Measurements from ENCODE around the gene NPIPB9. TPM values are rescaled to one million over a fixed set of nuclear protein-coding genes. Genes with fewer than 3 reads are reported as not detected.
"Not testable (repeated sequence)": the region's sequence is repeated elsewhere in the genome, so short reads cannot be mapped to it uniquely, and the experiment has no call there.

The NPIPB9 gene
- total RNA-seq, 1 donor from 2014 or later = not detected

DNA sequence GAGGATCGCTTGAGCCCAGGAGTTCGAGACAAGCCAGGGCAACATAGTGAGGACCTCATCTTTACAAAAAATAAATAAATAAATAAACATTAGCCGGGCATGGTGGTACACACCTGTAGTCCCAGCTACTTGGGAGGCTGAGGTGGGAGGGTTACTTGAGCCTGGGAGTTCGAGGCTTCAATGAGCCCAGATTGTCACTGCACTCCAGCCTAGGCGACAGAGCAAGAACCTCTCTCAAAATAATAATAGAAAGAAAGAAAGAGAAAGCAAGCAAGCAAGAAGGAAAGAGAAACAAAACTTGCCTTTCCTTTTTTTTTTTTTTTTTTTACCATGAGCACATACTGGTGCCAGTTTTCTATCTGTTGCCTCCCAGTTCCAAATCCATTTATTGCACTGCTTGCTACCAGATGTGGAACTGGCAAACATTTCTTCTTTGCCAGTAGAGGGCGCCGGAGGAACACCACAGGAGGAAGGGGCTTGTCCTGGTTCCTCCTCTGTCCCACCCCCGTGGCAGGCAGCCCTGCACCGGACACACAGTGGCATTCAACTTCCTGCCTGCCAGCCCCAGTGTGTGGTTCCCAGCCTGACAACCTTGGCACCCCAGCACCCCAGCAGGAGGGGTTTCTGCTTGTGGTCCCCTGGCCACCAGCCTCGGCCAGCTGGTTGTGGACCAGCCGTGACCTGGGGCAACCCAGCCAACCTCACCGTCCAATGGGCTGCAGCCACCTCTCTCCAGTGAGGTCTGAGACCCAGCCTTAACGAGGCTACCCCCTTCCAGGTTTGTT lies 50.8 kb downstream of the NPIPB9 start:
- H3F3A ChIP-seq (ENCODE audit: low read depth); H3K27ac ChIP-seq; H4K20me1 ChIP-seq (ENCODE audit: low read depth); H3K4me1 Mint-ChIP-seq; H3K4me2 ChIP-seq; H3K36me3 ChIP-seq; H3K4me3 Mint-ChIP-seq; H3K79me2 ChIP-seq (ENCODE audit: low read depth); H3K9me3 ChIP-seq (ENCODE audit: low read depth); H3K36me3 Mint-ChIP-seq; H3K27me3 ChIP-seq; H3K9ac ChIP-seq; H2AFZ ChIP-seq (replicated peaks); H3K4me3 ChIP-seq; H3K4me1 ChIP-seq; H3K27me3 Mint-ChIP-seq (ENCODE audit: insufficient read depth, low read depth); H3K9me3 Mint-ChIP-seq; H3K27ac Mint-ChIP-seq: not testable (repeated sequence)
- TF ChIP-seq, protein P1, sequence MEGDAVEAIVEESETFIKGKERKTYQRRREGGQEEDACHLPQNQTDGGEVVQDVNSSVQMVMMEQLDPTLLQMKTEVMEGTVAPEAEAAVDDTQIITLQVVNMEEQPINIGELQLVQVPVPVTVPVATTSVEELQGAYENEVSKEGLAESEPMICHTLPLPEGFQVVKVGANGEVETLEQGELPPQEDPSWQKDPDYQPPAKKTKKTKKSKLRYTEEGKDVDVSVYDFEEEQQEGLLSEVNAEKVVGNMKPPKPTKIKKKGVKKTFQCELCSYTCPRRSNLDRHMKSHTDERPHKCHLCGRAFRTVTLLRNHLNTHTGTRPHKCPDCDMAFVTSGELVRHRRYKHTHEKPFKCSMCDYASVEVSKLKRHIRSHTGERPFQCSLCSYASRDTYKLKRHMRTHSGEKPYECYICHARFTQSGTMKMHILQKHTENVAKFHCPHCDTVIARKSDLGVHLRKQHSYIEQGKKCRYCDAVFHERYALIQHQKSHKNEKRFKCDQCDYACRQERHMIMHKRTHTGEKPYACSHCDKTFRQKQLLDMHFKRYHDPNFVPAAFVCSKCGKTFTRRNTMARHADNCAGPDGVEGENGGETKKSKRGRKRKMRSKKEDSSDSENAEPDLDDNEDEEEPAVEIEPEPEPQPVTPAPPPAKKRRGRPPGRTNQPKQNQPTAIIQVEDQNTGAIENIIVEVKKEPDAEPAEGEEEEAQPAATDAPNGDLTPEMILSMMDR (IDR thresholded peaks at IDR 0.05) = peak; percentile 48
- DNase-seq (ENCODE audit: low spot score) = peak; percentile 69

DNA sequence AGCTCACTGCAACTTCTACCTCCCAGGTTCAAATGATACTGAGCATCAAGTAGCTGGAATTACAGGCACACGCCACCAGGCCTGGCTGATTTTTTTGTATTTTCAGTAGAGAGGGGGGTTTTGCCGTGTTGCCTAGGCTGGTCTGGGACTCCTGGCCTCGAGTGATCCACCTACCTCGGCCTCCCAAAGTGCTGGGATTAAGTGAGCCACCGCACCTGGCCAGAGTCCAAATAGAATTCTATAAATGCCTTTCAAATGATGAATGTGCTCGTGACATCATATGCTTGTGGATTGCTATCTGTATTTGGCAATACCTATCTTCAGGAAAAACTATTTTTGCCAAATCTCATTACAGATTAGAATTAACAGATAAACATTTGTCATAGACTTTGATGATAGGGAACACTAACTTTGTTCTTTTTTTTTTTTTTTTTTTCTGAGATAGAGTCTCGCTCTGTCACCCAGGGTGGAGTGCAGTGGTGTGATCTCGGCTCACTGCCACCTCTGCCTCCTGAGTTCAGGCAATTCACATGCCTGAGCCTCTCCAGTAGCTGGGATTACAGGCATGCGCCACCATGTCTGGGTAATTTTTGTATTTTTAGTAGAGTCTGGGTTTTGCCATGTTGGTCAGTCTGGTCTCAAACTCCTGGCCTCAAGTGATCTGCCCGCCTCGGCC lies 56.0 kb downstream of the NPIPB9 start:
- not testable (repeated sequence) for H3F3A ChIP-seq (ENCODE audit: low read depth); DNase-seq (ENCODE audit: low spot score); H3K4me2 ChIP-seq; H3K79me2 ChIP-seq (ENCODE audit: low read depth); H3K36me3 ChIP-seq; H4K20me1 ChIP-seq (ENCODE audit: low read depth); H3K27me3 Mint-ChIP-seq (ENCODE audit: insufficient read depth, low read depth); H3K4me1 Mint-ChIP-seq; H3K27ac Mint-ChIP-seq; H3K9me3 Mint-ChIP-seq; H3K27me3 ChIP-seq; H3K27ac ChIP-seq; H3K9ac ChIP-seq; H3K9me3 ChIP-seq (ENCODE audit: low read depth); H3K4me1 ChIP-seq; H3K36me3 Mint-ChIP-seq; H3K4me3 ChIP-seq; H2AFZ ChIP-seq (replicated peaks); H3K4me3 Mint-ChIP-seq

DNA sequence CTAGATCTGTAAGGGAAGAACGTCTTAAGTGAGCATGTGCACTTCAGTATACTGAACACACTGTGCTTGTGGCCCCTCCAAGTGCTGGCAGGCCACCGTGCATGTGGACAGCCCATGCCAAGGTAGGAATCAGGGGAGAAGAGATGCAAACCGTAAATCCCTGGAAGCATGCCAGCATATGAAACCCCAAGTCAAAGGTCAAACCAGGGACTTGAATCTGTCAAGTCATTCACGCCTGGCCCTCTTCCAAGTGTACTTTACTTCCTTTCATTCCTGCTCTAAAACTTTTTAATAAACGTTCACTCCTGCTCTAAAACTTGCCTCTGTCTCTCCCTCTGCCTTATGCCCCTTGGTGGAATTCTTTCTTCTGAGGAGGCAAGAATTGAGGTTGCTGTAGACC lies 68.4 kb downstream of the NPIPB9 start:
- no peak for TF ChIP-seq EZH2phosphoT487 (IDR thresholded peaks at IDR 0.05)
- TF ChIP-seq EZH2 (IDR thresholded peaks at IDR 0.05) = no peak
- TF ChIP-seq, protein P1 (IDR thresholded peaks at IDR 0.05) = no peak
- Mint-ChIP-seq H3K36me3 (peaks cover 9% of the 10 kb centered on the region), H3K4me3 (peak overlapping the region; percentile 19), H3K27ac (no peak overlapping the region), H3K9me3 (no peaks in the 10 kb centered on the region), H3K27me3 (ENCODE audit: insufficient read depth, low read depth) (peaks cover 4% of the 10 kb centered on the region), H3K4me1 (peaks cover 13% of the 10 kb centered on the region)
- Histone ChIP-seq H4K20me1 (ENCODE audit: low read depth) (peaks cover 8% of the 10 kb centered on the region), H2AFZ (replicated peaks) (no peak overlapping the region), H3F3A (ENCODE audit: low read depth) (peaks cover 33% of the 10 kb centered on the region), H3K4me1 (peaks cover 11% of the 10 kb centered on the region), H3K4me3 (no peak overlapping the region), H3K27me3 (no peaks in the 10 kb centered on the region), H3K9ac (no peak overlapping the region), H3K36me3 (no peaks in the 10 kb centered on the region), H3K4me2 (no peak overlapping the region), H3K9me3 (ENCODE audit: low read depth) (no peaks in the 10 kb centered on the region), H3K79me2 (ENCODE audit: low read depth) (peaks cover 37% of the 10 kb centered on the region), H3K27ac (no peak overlapping the region)
- DNase-seq (ENCODE audit: low spot score) = no peak

DNA sequence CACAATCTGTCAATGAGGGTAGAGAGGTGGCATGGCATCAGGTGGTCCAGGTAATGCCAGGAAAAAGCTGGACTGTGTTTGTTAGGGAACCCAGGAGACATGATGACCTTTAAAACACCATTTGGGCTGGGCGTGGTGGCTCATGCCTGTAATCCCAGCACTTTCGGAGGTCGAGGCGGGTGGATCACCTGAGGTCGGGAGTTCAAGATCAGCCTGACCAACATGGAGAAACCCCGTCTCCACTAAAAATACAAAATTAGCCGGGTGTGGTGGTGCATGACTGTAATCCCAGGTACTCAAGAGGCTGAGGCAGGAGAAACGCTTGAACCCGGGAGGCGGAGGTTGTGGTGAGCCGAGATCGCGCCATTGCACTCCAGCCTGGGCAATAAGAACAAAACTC lies 69.0 kb downstream of the NPIPB9 start:
- not testable (repeated sequence) for H3K27ac Mint-ChIP-seq; H3K9me3 Mint-ChIP-seq; H3K4me3 ChIP-seq; H3K27me3 ChIP-seq; H3K9me3 ChIP-seq (ENCODE audit: low read depth); H3K27me3 Mint-ChIP-seq (ENCODE audit: insufficient read depth, low read depth); H3K4me2 ChIP-seq; H2AFZ ChIP-seq (replicated peaks); H3K36me3 ChIP-seq; H3K27ac ChIP-seq; DNase-seq (ENCODE audit: low spot score); H3K9ac ChIP-seq
- H3K79me2 ChIP-seq (ENCODE audit: low read depth) = peaks cover 43% of the 10 kb centered on the region
- peaks cover 33% of the 10 kb centered on the region for H3F3A ChIP-seq (ENCODE audit: low read depth)
- H3K4me3 Mint-ChIP-seq = peak overlapping the region; percentile 86
- peaks cover 13% of the 10 kb centered on the region for H4K20me1 ChIP-seq (ENCODE audit: low read depth)
- H3K4me1 Mint-ChIP-seq = peaks cover 18% of the 10 kb centered on the region
- peaks cover 12% of the 10 kb centered on the region for H3K36me3 Mint-ChIP-seq
- peaks cover 16% of the 10 kb centered on the region for H3K4me1 ChIP-seq
